Measurements from ENCODE around the gene MTR. TPM values are rescaled to one million over a fixed set of nuclear protein-coding genes. Genes with fewer than 3 reads are reported as not detected.

MTR gene
- total RNA-seq, 2 experiments from 2014 or later = 35.2 to 37.0 TPM

DNA sequence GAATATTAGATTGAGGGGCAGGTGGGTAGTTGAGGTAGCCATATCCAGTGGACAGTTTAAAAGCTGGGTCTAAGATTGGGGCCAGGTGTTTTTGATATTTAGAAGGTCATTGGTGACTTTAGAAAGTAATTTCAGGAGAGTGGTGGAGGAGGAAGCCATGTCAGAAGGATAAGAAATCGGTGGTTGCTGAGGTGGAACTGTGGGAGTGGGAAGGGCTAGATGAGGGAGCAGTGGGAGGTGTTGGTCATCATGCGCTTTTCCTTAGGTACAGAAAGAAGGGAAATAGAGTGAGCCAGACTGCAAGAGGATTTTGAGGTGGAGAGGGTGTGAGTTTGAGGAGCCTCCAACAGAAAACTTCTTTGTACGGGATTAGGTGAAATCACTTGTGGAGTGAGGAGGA, 7.2 kb downstream of the MTR start:
- H3K9me3 ChIP-seq (ENCODE audit: control insufficient read depth in 1 of 2, insufficient read depth in 1 of 2, low read length in 2 of 2) = no peaks in the 10 kb centered on the region
- POLR2A ChIA-PET = no interaction called here
- H3K27ac ChIP-seq (ENCODE audit: low read depth in 1 of 2, low read length in 2 of 2) = no peak overlapping the region
- peaks cover 65% of the 10 kb centered on the region for H3K36me3 Mint-ChIP-seq (ENCODE audit: low read depth)
- no peak overlapping the region for H3K27ac Mint-ChIP-seq
- CTCF ChIA-PET = no interaction called here
- intact Hi-C loops (cut with DNase I, micrococcal nuclease) = no loop called here
- TF ChIP-seq, protein P1, sequence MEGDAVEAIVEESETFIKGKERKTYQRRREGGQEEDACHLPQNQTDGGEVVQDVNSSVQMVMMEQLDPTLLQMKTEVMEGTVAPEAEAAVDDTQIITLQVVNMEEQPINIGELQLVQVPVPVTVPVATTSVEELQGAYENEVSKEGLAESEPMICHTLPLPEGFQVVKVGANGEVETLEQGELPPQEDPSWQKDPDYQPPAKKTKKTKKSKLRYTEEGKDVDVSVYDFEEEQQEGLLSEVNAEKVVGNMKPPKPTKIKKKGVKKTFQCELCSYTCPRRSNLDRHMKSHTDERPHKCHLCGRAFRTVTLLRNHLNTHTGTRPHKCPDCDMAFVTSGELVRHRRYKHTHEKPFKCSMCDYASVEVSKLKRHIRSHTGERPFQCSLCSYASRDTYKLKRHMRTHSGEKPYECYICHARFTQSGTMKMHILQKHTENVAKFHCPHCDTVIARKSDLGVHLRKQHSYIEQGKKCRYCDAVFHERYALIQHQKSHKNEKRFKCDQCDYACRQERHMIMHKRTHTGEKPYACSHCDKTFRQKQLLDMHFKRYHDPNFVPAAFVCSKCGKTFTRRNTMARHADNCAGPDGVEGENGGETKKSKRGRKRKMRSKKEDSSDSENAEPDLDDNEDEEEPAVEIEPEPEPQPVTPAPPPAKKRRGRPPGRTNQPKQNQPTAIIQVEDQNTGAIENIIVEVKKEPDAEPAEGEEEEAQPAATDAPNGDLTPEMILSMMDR (IDR thresholded peaks at IDR 0.05) = no peak
- peaks cover 66% of the 10 kb centered on the region for H3K4me1 Mint-ChIP-seq (ENCODE audit: low read depth)
- peaks cover 42% of the 10 kb centered on the region for H3K36me3 ChIP-seq (ENCODE audit: insufficient read depth, low read length)
- peaks cover 8% of the 10 kb centered on the region for H3K4me1 ChIP-seq (ENCODE audit: insufficient read depth, low read length)
- no peaks in the 10 kb centered on the region for H3K27me3 ChIP-seq (ENCODE audit: control insufficient read depth in 1 of 2, insufficient read depth in 2 of 2, low read length in 2 of 2)
- H3K4me3 Mint-ChIP-seq = no peak overlapping the region
- DNase-seq = no peak
- no peaks in the 10 kb centered on the region for H3K9me3 Mint-ChIP-seq
- no peak overlapping the region for H3K4me3 ChIP-seq (ENCODE audit: low read length)
- no peaks in the 10 kb centered on the region for H3K27me3 Mint-ChIP-seq
- no peak for ATAC-seq (ENCODE audit: poor library complexity)

DNA sequence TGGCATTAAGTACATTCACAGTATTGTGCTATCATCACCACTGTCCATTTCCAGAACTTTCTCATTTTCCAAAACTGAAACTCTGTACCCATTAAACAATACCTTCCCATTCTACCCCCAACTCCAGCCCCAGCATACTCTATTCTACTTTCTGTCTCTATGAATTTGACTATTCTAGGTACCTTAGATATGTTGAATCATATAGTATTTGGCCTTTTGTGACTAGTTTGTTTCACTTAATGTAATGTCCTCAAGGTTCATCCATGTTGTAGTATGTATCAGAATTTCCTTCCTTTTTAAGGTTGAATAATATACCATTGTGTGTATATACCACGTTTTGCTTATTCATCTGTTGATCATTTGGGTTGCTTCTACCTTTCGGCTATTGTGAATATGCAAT, 11.5 kb downstream of the MTR start:
- no peaks in the 10 kb centered on the region for H3K4me1 ChIP-seq (ENCODE audit: insufficient read depth, low read length)
- ChIA-PET POLR2A (no interaction called here), CTCF (no interaction called here)
- Mint-ChIP-seq H3K27ac (no peak overlapping the region), H3K36me3 (ENCODE audit: low read depth) (peaks cover 98% of the 10 kb centered on the region), H3K27me3 (no peaks in the 10 kb centered on the region), H3K4me3 (no peak overlapping the region), H3K9me3 (no peaks in the 10 kb centered on the region), H3K4me1 (ENCODE audit: low read depth) (peaks cover 30% of the 10 kb centered on the region)
- no peak overlapping the region for H3K4me3 ChIP-seq (ENCODE audit: low read length)
- DNase-seq (no peak), ATAC-seq (ENCODE audit: poor library complexity) (no peak)
- peaks cover 79% of the 10 kb centered on the region for H3K36me3 ChIP-seq (ENCODE audit: insufficient read depth, low read length)
- no peaks in the 10 kb centered on the region for H3K27me3 ChIP-seq (ENCODE audit: control insufficient read depth in 1 of 2, insufficient read depth in 2 of 2, low read length in 2 of 2)
- TF ChIP-seq, protein P1 (IDR thresholded peaks at IDR 0.05) = no peak
- intact Hi-C loops (cut with DNase I, micrococcal nuclease) = no loop called here
- H3K9me3 ChIP-seq (ENCODE audit: control insufficient read depth in 1 of 2, insufficient read depth in 1 of 2, low read length in 2 of 2) = no peaks in the 10 kb centered on the region
- H3K27ac ChIP-seq (ENCODE audit: low read depth in 1 of 2, low read length in 2 of 2) = no peak overlapping the region

DNA sequence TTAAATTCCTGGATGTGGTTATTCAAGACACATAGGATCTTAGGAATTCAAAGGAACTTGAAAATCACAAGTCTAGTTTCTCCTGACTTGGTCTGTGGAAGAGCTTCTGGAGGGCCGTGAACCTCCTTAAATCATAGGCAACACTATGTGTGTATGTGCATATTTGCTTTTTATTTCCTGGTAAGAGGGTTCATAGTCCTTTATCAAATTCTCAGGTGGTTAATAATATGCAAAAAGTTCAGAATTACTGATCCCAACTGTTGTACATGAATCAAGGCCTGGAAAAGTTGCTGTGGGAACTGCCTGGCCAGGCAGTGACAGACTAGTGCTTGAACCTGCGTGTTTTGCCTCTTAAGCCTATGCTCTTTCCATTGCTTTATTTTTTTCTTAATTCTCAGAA, 12.9 kb downstream of the MTR start:
- POLR2A ChIA-PET = interaction anchor here (1.6 to 2.5 kb wide), 2 partner anchors 11 to 13 kb away, joined by 5 to 10 read pairs; partner anchors contain the start of gene MTR

More for the DNA sequence above, 12.9 kb downstream of the MTR start:
- Histone ChIP-seq H3K36me3 (ENCODE audit: insufficient read depth, low read length) (peaks cover 91% of the 10 kb centered on the region), H3K4me3 (ENCODE audit: low read length) (no peak overlapping the region), H3K4me1 (ENCODE audit: insufficient read depth, low read length) (no peaks in the 10 kb centered on the region), H3K9me3 (ENCODE audit: control insufficient read depth in 1 of 2, insufficient read depth in 1 of 2, low read length in 2 of 2) (no peaks in the 10 kb centered on the region), H3K27ac (ENCODE audit: low read depth in 1 of 2, low read length in 2 of 2) (no peak overlapping the region), H3K27me3 (ENCODE audit: control insufficient read depth in 1 of 2, insufficient read depth in 2 of 2, low read length in 2 of 2) (no peaks in the 10 kb centered on the region)
- ATAC-seq (ENCODE audit: poor library complexity) (no peak), DNase-seq (no peak)
- TF ChIP-seq, protein P1 (IDR thresholded peaks at IDR 0.05) = no peak
- Mint-ChIP-seq H3K27ac (no peak overlapping the region), H3K4me1 (ENCODE audit: low read depth) (peaks cover 17% of the 10 kb centered on the region), H3K36me3 (ENCODE audit: low read depth) (peaks cover 99% of the 10 kb centered on the region), H3K27me3 (no peaks in the 10 kb centered on the region), H3K9me3 (no peaks in the 10 kb centered on the region), H3K4me3 (no peak overlapping the region)
- intact Hi-C loops (cut with DNase I, micrococcal nuclease) = no loop called here
- CTCF ChIA-PET = no interaction called here

All from CD4-positive, alpha-beta T cell (primary cell).